Tibial artery (tissue), 4 donors: Measurements from ENCODE around the gene FAM13A.

Source experiments
- DNase-seq, 2 donors: peaks; one replicate each; pipeline ENCODE4 v3.0.0-alpha.2; 2019
- H3K27ac ChIP-seq, 2 donors: fragments of 200-600 bp; sonication (generic) in 1 of 2; 1 replicate in 1 of 2; 2 replicates in 1 of 2; pipeline ENCODE4 v1.5.1; 2018 to 2019; ENCODE audit warnings: mild to moderate bottlenecking in 1 of 2
- H3K27me3 ChIP-seq, 2 donors: fragments of 200-600 bp; sonication (generic) in 1 of 2; one replicate each; pipeline versions ENCODE4 v1.5.1 to v1.6.0; 2016 to 2019
- H3K36me3 ChIP-seq, 3 donors: fragments of 200-600 bp; sonication (generic) in 2 of 3; one replicate each; pipeline ENCODE4 v1.5.1; 2016 to 2019; ENCODE audit warnings: mild to moderate bottlenecking in 2 of 3
- H3K4me1 ChIP-seq, 4 donors: fragments of 200-600 bp; sonication (generic) in 2 of 4; 1 replicate in 3 of 4; 2 replicates in 1 of 4; pipeline ENCODE4 v1.5.1; 2016 to 2019
- H3K4me3 ChIP-seq, 2 donors: fragments of 200-600 bp; sonication (generic) in 1 of 2; 1 replicate in 1 of 2; 2 replicates in 1 of 2; pipeline ENCODE4 v1.5.1; 2018 to 2019; ENCODE audit warnings: mild to moderate bottlenecking in 2 of 2
- H3K9me3 ChIP-seq, 3 donors: fragments of 200-600 bp; sonication (generic) in 1 of 3; one replicate each; pipeline ENCODE4 v1.5.1; 2016 to 2019
- intact Hi-C: fragments of 100-400 bp; cut with DNase I; formaldehyde crosslinking; loops from one replicate; pipeline ENCODE4 v1.15.0; 2023; ENCODE audit warnings: low total_unique reads
- TF ChIP-seq, protein P1 (sequence below), 2 experiments: fragments of 200-600 bp in 1 of 2; fragments of 450-650 bp in 1 of 2; IDR thresholded peaks; one replicate each; pipeline ENCODE4 v1.5.1; 2017 to 2019; ENCODE audit warnings: antibody characterized with exemption in 2 of 2, mild to moderate bottlenecking in 1 of 2, moderate library complexity in 1 of 2

The FAM13A gene

DNA sequence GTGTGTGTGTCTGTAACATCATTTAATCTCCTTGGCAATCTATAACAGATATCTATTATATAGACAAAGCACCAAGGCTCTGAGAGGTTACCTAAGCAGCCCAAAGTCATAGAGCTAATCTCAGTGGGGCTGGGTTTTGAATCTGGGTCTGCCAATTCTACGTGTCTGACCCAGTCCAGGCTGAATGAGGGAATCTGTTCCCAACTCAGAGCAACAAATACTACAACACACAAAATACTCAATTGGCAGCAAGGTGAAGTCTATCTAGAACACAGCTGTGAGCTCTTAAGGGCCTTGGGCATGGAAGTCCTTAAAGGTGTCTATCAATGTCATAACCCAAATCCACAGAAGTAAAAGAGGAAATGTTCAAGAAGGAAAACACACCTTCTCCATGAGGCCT, 311.8 kb downstream of the FAM13A start:
- Histone ChIP-seq H3K4me3 (no peak overlapping the region), H3K27ac (peak overlapping the region; percentile 51 to 56), H3K27me3 (no peaks in the 10 kb centered on the region), H3K36me3 (peaks cover 32 to 61% (median 33%) of the 10 kb centered on the region in 3 donors), H3K4me1 (peaks cover 0 to 47% (median 21%) of the 10 kb centered on the region in 4 donors), H3K9me3 (no peaks in the 10 kb centered on the region)
- TF ChIP-seq, protein P1, sequence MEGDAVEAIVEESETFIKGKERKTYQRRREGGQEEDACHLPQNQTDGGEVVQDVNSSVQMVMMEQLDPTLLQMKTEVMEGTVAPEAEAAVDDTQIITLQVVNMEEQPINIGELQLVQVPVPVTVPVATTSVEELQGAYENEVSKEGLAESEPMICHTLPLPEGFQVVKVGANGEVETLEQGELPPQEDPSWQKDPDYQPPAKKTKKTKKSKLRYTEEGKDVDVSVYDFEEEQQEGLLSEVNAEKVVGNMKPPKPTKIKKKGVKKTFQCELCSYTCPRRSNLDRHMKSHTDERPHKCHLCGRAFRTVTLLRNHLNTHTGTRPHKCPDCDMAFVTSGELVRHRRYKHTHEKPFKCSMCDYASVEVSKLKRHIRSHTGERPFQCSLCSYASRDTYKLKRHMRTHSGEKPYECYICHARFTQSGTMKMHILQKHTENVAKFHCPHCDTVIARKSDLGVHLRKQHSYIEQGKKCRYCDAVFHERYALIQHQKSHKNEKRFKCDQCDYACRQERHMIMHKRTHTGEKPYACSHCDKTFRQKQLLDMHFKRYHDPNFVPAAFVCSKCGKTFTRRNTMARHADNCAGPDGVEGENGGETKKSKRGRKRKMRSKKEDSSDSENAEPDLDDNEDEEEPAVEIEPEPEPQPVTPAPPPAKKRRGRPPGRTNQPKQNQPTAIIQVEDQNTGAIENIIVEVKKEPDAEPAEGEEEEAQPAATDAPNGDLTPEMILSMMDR (IDR thresholded peaks at IDR 0.05): no peak
- intact Hi-C loops: no loop called here
- DNase-seq: no peak

GRCh38 chr4:88744609-88745008, 312.4 kb downstream of the FAM13A start:
- Histone ChIP-seq H3K4me3 (no peak overlapping the region), H3K4me1 (peaks cover 0 to 52% (median 24%) of the 10 kb centered on the region in 4 donors), H3K27ac (peak overlapping the region; percentile 12 to 56), H3K36me3 (peaks cover 27 to 59% (median 27%) of the 10 kb centered on the region in 3 donors), H3K9me3 (no peaks in the 10 kb centered on the region), H3K27me3 (no peaks in the 10 kb centered on the region)
- TF ChIP-seq, protein P1 (IDR thresholded peaks at IDR 0.05): no peak
- intact Hi-C loops: no loop called here
- no peak for DNase-seq

DNA sequence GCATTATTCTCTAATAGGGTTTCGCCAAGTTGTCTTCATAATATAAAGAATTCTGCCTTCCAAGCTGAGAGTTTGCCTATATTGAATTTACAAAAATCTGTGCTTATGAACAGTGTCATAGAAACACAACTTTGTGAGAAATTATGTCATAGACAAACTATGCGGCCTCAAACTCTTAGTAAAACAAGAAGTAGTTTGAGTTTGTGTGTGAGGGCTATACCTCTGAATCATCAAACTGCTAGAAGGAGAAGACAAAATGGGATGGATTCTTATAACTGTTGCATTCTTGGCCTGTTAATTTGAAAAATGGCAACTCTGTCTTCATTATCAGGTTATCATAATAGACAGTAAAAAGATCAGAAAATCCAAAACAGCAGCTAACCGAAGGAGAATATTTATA, 313.3 kb downstream of the FAM13A start:
- no peak for DNase-seq
- no peak overlapping the region for H3K4me3 ChIP-seq
- peaks cover 18 to 53% (median 23%) of the 10 kb centered on the region in 3 donors for H3K36me3 ChIP-seq
- TF ChIP-seq, protein P1 (IDR thresholded peaks at IDR 0.05): no peak
- no peaks in the 10 kb centered on the region for H3K9me3 ChIP-seq
- H3K27me3 ChIP-seq: no peaks in the 10 kb centered on the region
- peaks cover 0 to 52% (median 24%) of the 10 kb centered on the region in 4 donors for H3K4me1 ChIP-seq
- intact Hi-C loops: no loop called here
- peak overlapping the region; percentile 12 to 56 for H3K27ac ChIP-seq

DNA sequence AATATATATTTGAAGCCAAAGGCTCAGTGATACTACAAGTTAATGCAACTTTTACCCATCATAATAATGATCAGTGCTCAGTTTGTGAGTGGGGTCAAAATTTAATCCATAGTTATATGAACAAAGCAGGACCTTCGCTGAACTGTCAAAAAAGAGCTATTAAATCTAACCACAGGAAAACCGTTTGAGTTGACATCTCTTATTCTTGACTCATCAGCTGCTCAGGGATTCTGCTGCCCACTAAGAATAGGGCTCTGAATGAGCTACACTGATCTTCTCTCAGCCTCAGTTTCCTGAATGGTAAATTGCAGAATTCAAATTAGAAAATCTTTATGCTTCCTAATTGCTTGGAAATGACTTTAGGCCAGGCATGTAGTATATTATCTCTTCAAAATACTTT, 314.4 kb downstream of the FAM13A start:
- Histone ChIP-seq H3K4me1 (peaks cover 0 to 63% (median 30%) of the 10 kb centered on the region in 4 donors), H3K4me3 (no peak overlapping the region), H3K9me3 (no peaks in the 10 kb centered on the region), H3K36me3 (peaks cover 8 to 51% (median 24%) of the 10 kb centered on the region in 3 donors), H3K27ac (no peak overlapping the region), H3K27me3 (no peaks in the 10 kb centered on the region)
- DNase-seq: no peak
- TF ChIP-seq, protein P1 (IDR thresholded peaks at IDR 0.05): no peak
- intact Hi-C loops: no loop called here

DNA sequence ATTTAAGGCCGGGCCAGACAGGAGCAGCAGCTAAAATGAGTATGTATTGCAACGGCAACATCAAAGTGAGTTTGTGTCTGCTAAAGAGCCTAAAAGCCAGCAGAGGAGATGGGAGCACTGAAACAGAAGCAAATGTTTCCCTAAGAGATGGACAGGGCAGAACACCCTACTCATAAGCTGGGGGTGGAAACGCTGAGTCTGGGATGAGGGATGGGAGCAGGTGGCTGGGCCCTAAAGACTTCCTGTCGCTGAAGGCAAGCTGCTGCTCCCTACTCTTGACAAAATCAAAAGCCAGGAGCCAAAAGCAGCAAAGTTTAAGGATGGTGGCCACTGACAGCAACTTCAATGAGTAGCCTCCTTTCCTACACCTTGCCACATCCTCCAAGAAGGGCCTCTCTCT, 318.8 kb downstream of the FAM13A start:
- peaks cover 0 to 67% (median 37%) of the 10 kb centered on the region in 4 donors for H3K4me1 ChIP-seq
- no peaks in the 10 kb centered on the region for H3K9me3 ChIP-seq
- H3K27ac ChIP-seq: peak overlapping the region in 1 of 2 donors; percentile 52
- H3K36me3 ChIP-seq: peaks cover 0 to 39% (median 20%) of the 10 kb centered on the region in 3 donors
- intact Hi-C loops: no loop called here
- H3K4me3 ChIP-seq: no peak overlapping the region
- H3K27me3 ChIP-seq: no peaks in the 10 kb centered on the region
- TF ChIP-seq, protein P1 (IDR thresholded peaks at IDR 0.05): no peak
- DNase-seq: no peak
